NCI-H524 (cell line): ENCODE data around the gene RINL.
"Not testable (repeated sequence)": the region's sequence is repeated elsewhere in the genome, so short reads cannot be mapped to it uniquely, and the experiment has no call there.

Source experiments
- DNase-seq, 2 experiments: peaks; one replicate each; lab custom pipeline; 2025; lab: John Stamatoyannopoulos, UW

RINL gene

DNA sequence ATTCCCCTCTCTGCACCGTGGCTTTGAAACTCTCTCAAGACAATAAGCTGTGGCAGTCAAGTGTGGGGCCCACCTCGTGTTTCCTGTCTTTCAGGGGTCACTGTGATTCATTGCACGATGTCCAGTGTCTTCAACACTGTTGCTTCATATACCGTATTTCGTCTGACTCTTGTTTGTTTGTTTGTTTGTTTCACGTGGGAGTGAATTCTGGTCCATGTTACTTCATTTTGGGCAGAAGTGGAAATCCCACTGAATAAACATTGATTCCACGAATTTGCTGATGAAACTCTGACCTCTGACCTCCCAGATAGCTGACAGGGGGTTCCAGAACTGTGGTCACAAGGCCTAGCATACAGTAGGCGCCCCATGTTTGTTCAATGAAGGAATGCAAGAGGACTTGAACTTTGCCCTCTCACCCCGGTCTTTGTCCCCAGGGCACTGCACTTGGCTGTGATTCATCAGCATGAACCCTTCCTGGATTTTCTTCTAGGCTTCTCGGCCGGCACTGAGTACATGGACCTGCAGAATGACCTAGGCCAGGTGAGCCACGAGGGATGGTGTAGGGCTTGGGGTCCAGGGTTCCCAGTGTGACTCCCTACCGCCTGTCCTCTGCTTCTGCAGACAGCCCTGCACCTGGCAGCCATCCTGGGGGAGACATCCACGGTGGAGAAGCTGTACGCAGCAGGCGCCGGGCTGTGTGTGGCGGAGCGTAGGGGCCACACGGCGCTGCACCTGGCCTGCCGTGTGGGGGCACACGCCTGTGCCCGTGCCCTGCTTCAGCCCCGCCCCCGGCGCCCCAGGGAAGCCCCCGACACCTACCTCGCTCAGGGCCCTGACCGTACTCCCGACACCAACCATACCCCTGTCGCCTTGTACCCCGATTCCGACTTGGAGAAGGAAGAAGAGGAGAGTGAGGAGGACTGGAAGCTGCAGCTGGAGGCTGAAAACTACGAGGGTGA, 26.8 kb upstream of the RINL start:
- DNase-seq: no peak

DNA sequence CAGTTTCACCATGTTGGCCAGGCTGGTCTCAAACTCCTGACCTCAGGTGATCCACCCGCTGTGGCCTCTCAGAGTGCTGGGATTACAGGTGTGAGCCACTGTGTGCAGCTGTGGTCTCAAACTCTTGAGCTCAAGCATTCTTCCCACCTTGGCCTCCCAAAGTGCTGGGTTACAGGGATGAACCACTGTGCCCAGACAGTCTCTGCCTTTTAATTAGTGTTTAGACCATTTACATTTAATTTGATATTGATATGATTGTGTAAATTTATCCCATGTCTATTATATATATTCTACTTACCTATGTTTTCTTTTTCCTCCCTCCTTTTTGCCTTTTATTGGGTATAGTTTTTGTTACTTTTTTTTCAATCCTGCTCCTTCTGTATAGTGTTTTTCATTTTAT, 23.6 kb upstream of the RINL start:
- no peak for DNase-seq

DNA sequence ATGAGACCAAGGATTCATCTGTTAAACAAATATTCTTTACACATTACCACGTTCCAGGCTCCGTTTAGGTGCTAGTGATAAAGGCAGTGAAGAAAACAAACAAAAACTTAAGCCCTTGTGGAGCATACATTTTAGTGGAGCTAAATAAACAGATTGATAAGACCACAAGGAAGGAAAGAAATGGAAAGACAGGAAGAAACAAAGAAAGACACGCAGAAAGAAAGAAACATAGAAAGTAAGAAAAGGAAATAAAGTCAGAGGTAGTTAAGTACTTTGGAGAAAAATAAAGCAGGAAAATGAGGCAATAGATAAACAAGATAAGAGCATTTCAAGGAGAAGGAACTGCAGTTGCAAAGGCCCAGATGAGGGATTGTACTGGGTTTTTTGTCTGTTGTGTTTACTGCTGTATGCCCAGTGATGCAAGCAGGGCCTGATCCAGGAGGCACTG, 22.7 kb upstream of the RINL start:
- DNase-seq: no peak

DNA sequence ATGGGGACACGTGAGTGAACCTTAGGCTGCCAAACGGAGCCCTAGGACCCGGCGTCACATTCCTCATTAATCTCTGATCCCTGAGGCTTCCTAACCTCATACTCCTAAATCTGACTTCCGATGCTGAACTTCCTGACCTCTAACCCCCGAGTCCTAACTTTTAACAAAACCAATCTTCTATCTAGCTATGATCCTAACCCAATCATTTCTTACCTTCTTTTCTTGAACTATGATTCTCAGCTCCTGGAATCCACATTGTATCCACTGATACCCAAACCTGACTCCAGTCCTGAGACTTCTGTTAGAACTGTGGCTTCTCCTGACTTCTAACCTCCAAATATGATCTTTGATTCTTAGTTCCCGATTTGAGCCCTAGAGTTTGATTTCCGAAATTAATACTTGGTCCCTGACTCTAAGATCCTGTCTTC, 22.1 kb upstream of the RINL start:
- DNase-seq: peak in 1 of 2 experiments; percentile 81

DNA sequence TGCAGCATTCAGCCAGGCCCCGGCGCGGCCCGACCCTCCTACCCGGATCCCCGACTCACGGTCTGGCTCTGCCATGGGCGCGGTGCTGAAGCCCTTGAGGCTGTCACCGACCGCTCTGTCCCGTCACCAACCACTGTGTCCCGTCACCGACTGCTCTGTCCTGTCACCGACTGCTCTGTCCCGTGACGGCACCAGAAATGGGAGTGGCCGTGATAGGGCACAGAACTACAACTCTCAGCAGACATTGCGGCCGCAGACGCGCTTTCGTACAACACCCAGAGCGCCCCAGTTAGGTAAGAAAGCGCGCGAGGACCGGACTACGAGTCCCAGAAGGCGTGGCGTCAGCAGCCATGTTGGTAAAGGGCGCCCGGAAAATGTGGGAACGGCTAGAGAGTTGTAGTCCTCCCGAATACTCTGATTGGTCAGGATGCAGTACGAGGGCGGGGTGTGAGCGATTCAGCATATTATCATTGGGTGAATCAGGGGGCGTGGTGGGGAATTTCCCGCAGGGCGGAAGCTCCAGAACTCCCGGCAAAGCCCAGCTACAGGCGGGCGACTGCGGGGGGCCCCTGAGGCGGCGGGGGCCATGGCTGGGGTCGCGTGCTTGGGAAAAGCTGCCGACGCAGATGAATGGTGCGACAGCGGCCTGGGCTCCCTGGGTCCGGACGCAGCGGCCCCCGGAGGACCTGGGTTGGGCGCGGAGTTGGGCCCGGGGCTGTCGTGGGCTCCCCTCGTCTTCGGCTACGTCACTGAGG, 21.5 kb upstream of the RINL start, which contains the start of the genes NFKBIB and SIRT2:
Gene NFKBIB (plus strand): TSS at position 523 of the 755 bp plus-strand sequence. CDS start 64 bp downstream, at position 587.
Gene SIRT2 (minus strand): TSS at position 172 of the 755 bp plus-strand sequence. CDS start 97 bp downstream, at position 75.
- DNase-seq: peak; percentile 100

DNA sequence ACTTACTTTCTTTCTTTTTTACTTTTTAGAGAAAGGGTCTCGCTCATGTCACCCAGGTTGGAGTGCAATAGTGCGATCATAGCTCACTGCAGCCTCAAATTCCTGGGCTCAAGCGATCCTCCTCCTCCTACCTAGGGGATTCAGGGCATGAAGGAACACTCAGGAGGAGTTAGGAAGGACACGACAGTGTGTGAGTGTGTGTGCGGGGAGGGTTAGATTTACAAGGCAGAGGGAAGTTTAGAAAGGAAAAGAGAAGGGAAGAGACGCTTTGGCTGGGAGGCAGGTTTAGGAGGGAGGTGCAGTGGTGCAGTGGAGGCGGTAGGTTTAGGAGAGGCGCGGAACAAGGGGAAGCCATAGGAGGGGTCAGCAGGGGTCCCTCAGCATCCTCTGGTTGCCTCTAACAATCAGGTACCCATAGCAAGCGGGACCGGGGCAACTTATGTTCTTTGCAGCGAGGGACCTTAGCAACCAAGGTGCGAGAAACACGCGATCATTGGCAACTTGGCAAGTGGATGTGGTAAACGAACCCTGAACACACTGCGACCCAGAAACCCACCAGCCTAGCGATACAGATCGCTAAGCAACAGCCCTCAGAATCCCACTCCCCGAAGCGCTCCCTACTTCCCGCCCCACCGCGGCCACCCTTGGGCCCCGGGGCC, 20.8 kb upstream of the RINL start:
- DNase-seq: no peak

DNA sequence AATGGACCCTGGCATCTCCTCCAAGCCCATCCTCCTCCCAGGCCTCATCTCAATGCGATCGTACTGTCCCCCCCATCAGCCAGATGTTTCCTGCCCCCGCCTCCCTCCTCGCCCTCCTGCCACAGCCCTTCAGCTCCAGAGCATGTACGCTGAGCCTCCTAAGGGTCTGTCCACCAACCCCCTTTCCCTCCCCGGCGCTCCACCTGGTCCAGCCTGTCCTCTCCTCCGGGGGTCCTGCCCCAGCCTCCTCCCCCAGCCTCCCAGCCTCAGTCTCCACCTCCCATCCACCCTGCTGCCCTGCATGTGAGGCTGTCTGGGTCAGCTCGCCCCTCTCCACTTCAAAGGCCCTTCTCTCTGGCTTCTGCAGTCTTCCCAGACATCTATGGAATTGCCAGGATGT, 16.9 kb upstream of the RINL start:
- DNase-seq: no peak

DNA sequence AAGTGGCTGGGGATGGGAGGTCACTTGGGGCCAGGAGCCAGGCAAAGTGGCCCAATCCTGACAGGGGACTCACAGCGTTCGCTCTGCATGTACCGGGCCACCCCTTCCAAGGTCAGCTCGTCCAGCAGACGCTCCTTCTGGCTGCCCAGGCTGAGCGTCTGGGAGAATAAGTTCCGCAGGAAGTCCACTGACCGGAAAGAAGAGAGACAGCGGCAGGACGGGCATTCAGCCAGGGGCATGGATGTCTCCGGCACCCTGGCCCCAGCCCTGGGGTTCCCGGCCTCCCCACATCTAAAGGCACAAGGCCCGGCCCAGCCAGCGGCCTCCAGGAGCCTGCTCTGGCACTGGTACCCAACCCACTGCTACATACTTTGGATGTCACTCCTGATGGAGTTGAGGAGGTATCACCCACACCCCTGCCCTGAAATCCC, 15.3 kb upstream of the RINL start:
- DNase-seq: no peak

DNA sequence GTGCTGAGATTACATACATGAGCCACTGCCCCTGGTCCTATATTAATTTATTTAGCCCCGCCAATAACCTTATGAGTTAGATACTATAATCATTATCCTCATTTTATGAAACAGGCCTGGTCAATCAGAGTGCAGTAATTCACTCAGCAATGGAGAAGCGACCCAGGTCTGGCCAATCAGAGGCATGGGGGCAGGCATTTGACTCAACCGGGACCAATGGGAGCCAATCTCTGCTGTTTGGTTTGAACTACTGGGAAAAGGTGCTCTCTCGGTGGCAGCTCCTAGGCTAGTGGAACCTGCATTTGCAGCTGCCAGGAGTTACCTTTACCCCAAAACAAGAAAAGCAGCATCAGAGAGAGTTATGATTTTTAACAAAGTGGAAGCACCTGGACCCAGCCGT, 14.8 kb upstream of the RINL start:
- no peak for DNase-seq

DNA sequence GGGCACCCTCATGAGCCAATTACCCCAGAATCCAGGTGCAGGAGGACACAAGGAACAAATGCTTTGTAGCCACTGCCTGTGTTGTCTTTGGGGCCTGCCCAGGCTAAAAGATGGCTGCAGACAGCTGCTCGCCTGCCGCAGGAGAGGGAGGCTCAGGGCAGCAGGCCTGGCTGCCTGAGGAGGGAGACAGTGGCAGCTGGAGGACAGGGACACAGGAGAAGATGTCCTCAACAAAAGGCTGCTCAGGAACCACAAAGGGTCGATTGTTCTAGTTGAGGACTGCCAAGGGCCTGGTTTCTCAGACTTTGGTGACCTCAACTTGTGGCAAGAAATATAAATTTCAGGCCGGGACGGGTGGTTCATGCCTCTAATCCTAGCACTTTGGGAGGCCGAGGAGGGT, 13.7 kb upstream of the RINL start:
- no peak for DNase-seq

DNA sequence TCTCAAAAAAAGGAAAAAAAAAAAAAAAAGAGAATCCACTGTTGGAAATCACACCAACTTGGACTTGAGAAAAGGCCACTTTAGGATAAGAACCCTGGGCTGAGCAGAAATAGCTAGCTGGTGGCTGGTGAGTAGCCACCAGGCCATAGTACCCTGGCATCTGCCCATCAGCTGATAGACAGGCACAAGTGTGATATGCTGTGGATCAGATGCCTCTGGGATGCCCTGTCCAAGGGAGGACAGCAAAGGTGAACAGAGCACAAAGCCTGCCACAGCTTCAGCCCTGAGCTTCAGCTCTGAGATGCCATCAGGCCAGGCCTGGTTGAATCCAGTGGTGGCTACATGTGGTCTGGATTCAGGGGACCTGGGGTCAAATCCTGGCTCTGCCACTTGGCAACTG, 12.6 kb upstream of the RINL start:
- DNase-seq: no peak

DNA sequence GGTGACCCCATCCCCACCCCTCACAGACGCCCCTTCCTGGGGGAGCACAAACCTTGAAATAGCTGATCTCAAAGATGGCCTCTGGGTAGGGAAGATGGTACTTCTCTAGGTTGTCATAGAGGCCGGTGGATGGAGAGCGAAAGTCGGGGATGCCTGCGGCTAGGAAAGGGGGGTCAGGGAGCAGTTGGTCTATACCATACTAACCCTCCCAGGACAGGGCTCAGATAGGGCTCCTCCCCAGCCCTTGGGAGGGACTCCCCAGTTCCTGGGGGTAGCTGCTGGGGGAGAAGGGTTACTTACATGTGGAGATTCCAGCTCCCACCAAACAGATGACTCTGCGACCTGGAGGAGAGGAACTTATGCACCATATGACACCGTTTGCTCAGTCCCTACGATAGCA, 11.7 kb upstream of the RINL start:
- no peak for DNase-seq

DNA sequence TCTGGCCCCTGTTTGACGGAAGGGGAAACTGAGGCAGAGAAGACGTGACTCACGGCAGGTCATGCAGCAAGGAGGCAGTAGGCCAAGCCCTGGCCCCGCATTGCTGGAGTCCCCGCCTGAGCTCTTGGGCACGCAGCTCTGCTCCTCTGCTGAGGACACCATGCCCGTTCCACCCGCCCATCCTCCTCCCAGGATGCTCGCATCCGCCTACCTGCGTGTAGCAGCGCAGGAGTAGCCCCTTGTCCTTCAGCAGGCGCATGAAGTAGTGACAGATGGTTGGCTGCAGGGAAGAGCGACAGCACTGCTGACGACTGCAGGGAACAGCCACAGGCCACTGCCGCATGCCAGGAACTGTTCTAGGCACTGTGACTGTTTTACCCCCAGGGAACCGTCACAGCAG, 10.8 kb upstream of the RINL start:
- DNase-seq: no peak

DNA sequence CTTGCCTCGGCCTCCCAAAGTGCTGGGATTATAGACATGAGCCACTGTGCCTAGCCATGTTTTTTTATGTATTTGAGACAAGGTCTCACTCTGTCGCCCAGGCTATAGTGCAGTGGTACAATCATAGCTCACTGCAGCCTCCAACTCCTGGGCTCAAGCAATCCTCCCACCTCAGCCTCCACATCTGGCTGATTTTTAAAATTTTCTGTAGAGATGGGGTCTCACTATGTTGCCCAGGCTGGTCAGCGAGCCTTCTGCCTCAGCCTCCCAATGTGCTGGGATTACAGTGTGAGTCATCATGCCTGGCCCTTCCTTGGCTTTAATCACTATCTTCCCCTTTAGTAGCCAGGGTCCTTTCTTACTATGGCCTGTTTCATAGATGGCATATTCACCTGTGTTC, 6.6 kb upstream of the RINL start:
- DNase-seq: not testable (repeated sequence)

DNA sequence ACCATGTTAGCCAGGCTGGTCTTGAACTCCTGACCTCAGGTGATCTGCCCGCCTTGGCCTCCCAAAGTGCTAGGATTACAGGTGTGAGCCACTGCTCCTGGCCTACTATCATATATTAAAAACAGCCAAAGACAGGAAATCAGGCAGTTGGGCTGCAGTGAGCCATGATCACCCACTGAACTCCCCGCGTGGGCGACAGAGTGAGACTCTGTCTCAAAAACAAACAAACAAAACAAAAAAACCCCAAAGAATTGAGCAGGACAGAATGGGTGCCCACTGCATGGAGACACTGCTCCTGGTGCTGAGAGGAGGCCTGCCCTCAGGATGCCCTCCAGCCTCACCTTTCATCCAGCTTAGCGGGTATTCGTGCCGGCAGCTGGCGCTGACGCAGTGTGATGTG, 5.2 kb upstream of the RINL start:
- DNase-seq: no peak

DNA sequence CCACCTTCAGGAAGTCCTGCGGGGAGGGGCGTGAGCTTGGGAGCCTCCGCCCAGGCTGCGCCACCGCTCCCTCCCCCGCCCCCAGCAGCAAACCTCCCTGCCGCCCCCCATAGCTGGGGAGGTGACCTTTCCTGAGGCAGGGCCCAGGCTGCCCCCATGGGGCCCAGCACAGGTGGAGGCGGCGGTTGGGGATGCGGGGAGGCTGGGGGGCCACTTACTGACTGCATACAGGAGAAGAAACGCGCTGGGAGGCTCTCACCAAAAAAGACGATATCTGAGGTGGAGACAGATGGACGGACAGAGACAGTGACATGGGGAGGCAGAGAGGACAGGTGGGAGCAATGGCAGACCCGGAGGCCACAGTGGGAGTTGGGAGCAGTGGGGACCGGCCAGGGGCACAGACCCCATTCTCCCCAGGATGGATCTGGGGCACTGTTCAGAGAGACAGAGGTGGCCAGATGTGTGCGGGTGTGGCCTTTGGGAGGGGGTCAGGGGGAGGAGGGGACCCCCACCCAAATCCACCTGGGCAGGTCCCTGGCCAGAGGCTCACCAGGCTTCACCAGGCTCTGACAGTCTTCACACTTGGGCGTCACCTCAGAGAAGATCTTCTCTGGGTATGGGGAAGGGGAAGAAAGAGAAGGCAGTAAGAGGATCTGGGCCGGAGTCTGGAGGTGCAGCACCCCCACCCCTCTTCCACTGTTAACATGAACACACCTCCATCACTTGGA, 3.0 kb upstream of the RINL start:
- DNase-seq: no peak

DNA sequence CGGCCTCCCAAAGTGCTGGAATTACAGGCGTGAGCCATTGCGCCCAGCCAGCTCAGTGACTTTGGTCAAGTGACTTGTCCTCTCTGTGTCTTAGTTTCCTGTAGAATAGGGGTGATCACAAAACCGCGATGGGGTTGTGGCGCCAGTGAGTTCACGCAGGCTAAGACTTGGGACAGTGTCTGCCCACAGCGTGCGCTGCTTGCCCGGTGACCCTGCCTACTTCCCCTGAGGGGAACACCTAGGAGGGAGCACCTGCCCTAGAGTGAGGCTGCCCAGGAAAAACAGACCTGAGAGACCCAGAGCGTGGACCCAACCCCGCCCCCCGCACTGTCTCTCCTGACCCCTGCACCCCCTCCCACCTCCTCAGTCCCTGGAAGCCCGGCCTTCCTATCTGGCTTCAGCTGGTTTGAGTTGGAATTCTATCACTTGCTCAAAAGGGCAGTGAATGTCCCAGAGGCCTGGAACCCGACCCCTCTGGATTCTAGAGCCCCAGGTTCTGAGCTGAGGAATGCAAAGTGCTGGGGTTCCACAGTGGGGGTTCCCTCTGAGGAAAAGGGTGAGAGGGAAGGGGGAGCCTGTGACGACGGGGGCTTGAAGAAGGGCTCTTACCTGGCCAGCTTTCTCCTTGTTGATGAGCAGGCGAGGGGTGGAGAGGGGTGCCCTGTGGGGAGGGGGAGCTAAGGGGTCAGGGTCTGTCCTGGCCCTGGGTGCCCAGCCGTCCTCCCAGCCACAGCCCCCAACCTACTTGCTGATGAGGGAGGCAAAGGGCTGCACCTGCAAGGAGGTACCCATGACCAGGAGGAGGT, 2.2 kb upstream of the RINL start:
- DNase-seq: no peak

DNA sequence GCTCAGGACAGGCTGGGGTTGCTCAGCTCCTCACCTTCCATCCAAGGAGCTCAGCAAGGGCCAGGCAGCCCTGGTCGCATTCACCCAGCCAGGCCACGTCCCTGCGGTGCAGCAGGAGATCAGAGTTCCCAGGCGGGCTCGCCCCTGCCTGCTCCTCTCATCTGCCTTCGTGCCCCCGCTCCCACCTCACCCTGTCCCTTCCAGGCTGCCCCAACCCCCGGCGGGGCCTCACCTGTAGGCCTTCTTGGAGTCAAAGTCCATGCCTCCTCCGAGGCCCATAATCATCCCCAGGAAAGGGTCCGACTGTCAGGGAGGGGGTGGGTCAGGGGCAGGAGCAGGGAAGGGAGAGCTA, 1.3 kb upstream of the RINL start:
- no peak for DNase-seq

DNA sequence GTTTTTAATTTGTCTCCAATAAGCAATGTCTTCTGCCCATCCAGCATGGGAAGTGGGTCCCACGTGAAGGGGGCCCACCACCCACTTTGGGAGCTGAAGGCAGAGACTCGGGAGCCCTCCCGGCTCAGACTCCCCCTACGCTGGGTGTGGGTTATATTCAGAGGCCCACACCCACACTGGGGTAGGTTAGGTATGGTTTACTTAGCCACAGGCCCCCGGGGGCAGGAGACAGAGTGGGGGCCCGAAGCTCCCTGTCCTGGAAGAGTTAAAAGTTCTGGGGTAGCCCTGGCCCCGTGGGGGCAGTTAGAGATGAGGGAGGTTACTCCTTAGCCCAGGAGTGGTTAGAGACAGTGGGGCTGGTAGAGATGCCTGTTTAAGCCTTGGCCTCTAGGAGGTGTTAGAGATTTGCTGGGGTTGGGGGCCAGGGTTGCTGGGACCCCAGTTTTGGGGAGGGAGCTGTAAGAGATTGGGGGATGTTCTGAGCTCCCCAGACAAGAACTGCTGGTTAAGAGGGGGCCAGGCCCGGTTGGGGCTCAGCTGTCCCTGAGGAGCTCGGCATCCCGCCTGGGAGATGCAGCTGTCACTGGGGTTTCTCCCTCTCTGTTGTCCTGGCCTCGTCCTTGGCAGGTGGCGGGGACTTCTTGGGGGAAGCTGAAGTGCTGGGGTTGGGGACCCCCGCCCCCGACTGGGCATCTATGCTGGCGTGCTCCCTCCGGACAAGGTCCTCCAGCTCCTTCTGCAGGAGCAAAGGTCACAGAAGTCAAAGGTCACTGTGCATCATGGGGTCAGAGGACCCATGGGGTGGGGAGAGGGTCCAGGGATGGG, 712 bp upstream of the RINL start:
- no peak for DNase-seq
